K562 (cell line): Measurements from ENCODE around the gene MAGIX. TPM values are rescaled to one million over a fixed set of nuclear protein-coding genes. Genes with fewer than 3 reads are reported as not detected.

Experiments
- HES1 ChIP-seq: fragments of 450-650 bp; IDR thresholded peaks from 2 replicates; pipeline ENCODE4 v1.6.1; 2016; ENCODE audit warnings: low read depth, mild to moderate bottlenecking, moderate library complexity
- HEY1 ChIP-seq: fragments of 250-450 bp; sonication (Bioruptor Pico); IDR thresholded peaks from 2 replicates; pipeline ENCODE4 v1.5.0; 2020; ENCODE audit warnings: mild to moderate bottlenecking, moderate library complexity, borderline replicate concordance
- KLF10 ChIP-seq: fragments of 250-450 bp; sonication (Bioruptor Pico); IDR thresholded peaks from 2 replicates; pipeline ENCODE4 v1.6.1; 2021; ENCODE audit warnings: matching md5 sums
- NCOA4 ChIP-seq: fragments of 450-650 bp; IDR thresholded peaks from 2 replicates; pipeline ENCODE4 v1.6.1; 2018; ENCODE audit warnings: mild to moderate bottlenecking; ENCODE audit not compliant: partially characterized antibody
- POLR2AphosphoS5 ChIP-seq: IDR thresholded peaks from 2 replicates; pipeline ENCODE4 v1.6.1; 2011; ENCODE audit warnings: mild to moderate bottlenecking, low read depth, low read length, moderate library complexity; ENCODE audit not compliant: control insufficient read depth, insufficient read depth
- SAFB2 ChIP-seq: fragments of 200-400 bp; formaldehyde crosslinking; IDR thresholded peaks from 2 replicates; pipeline ENCODE4 v1.6.1; 2018; ENCODE audit warnings: borderline replicate concordance, low read length, low read depth, moderate library complexity; ENCODE audit not compliant: severe bottlenecking
- SMARCA5 ChIP-seq: fragments of 450-650 bp; IDR thresholded peaks from 2 replicates; pipeline ENCODE4 v1.6.1; 2016
- STAT5A ChIP-seq: IDR thresholded peaks from 2 replicates; pipeline ENCODE4 v1.6.1; 2012; ENCODE audit warnings: low read length, inconsistent platforms, borderline replicate concordance
- ZBED1 ChIP-seq: IDR thresholded peaks from 2 replicates; pipeline ENCODE4 v1.6.1; 2014
- ZNF239 ChIP-seq: fragments of 250-450 bp; sonication (Bioruptor Pico); IDR thresholded peaks from 2 replicates; pipeline ENCODE4 v1.4.0; 2020; ENCODE audit warnings: mild to moderate bottlenecking
- ZNF431 ChIP-seq: sonication (generic); formaldehyde crosslinking; IDR thresholded peaks from 2 replicates; pipeline ENCODE4 v1.8.0; 2022; ENCODE audit warnings: mild to moderate bottlenecking, missing genetic modification reagents
- ZNF551 ChIP-seq: fragments of 250-450 bp; sonication (Bioruptor Pico); IDR thresholded peaks from 2 replicates; pipeline ENCODE4 v1.5.0; 2021; ENCODE audit warnings: mild to moderate bottlenecking, moderate library complexity
- polyA plus RNA-seq, 8 experiments: library from polyadenylated mRNA; depleted of rRNA in 4 of 8; stranded (reverse) in 5 of 8; unstranded in 3 of 8; fragments of >200 nt; fragmentation: Nextera tagmentation in 2 of 8; fragmentation: Illumina TruSeq in 1 of 8; extraction: Ambion mirVana in 2 of 8; extraction: Trizol in 1 of 8; gene quantifications; 2 replicates each; pipeline versions ENCODE4 v1.2.1 to v1.2.3, GENCODE V29; 2011 to 2014; ENCODE audit warnings: inconsistent platforms in 1 of 8, missing spikeins in 1 of 8
- total RNA-seq, 7 experiments: library from RNA; depleted of rRNA in 6 of 7; stranded (reverse); fragments of >200 nt in 6 of 7; fragmentation: Illumina TruSeq in 2 of 7; extraction: Trizol in 2 of 7; gene quantifications; 2 replicates each; pipeline versions ENCODE4 v1.2.1 to v1.2.3, GENCODE V29; 2011 to 2021; ENCODE audit warnings: low replicate concordance in 1 of 7
- TF ChIP-seq, protein P1 (sequence below): fragments of 250-450 bp; sonication (Bioruptor Pico); IDR thresholded peaks from 2 replicates; pipeline ENCODE4 v1.8.0; 2022; ENCODE audit warnings: moderate library complexity, mild to moderate bottlenecking, inconsistent platforms
- TF ChIP-seq, protein P2 (sequence below): sonication (generic); formaldehyde crosslinking; IDR thresholded peaks from 2 replicates; pipeline ENCODE4 v1.8.1; 2023; ENCODE audit warnings: missing genetic modification reagents, mild to moderate bottlenecking, borderline replicate concordance
- TF ChIP-seq, protein P3 (sequence below): sonication (generic); formaldehyde crosslinking; IDR thresholded peaks from 2 replicates; pipeline ENCODE4 v1.8.1; 2023; ENCODE audit warnings: mild to moderate bottlenecking, missing genetic modification reagents

MAGIX gene
- total and polyA plus RNA-seq, 9 of the 15 experiments (the other 6 are each of a cell fraction or from before 2014, with no cell fraction given), result 0.08 to 3.5 (median 0.47) TPM

DNA sequence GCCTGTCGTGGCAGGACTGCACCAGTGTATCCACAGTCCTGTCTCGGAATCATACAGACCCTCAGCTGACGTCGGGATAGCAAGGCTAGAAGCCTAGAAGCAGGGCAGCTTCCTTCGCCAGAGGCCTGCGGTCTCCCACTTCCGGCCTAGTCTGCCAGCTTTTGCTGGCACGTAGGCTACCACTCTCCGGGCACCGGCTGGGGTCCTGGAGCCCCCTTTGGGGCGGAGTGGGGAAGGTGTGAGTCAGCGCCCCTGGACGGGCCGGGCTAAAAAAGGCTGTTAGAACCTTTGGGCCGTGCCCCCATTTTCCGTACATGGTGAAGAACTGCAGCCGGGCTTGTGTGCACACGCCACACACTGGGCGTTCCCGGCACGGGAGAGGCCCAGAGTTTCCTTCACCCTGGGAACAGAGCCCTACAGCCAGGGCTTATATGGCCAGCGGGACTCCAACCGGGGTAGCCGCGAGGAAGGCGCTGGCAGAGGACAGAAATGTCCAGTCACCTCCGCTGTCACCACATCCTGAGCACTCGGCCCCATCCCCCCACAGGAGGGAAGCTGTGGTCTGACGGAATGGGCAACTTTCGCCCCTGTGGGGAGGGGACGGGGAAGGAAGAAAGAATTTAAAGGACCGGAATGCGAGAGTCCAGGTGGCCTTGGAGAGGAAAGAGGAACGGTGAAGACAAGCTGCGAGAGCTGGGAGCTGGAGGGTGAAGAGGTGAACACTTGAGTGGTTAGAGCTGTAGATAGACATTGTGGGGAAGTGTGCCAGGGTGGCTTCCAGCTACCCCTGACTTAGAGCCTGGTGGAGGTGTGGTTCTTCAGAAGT, 4.6 kb downstream of the MAGIX start (continued):
- TF ChIP-seq, protein P1, sequence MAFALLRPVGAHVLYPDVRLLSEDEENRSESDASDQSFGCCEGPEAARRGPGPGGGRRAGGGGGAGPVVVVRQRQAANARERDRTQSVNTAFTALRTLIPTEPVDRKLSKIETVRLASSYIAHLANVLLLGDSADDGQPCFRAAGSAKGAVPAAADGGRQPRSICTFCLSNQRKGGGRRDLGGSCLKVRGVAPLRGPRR (CRISPR knock-in tag), result no peak
- TF ChIP-seq ZNF239 (CRISPR knock-in tag) (0 out of 2 replicates have a peak, but pooled peaks have one; percentile 4), HEY1 (CRISPR knock-in tag) (no peak), SAFB2 (no peak), SMARCA5 (no peak), NCOA4 (no peak), KLF10 (no peak), HES1 (no peak), STAT5A (no peak), ZBED1 (no peak), POLR2AphosphoS5 (peak; percentile 44; the same call in 1 of the 2 replicates), ZNF431 (CRISPR knock-in tag) (no peak), ZNF551 (CRISPR knock-in tag) (no peak)
- TF ChIP-seq, protein P2, sequence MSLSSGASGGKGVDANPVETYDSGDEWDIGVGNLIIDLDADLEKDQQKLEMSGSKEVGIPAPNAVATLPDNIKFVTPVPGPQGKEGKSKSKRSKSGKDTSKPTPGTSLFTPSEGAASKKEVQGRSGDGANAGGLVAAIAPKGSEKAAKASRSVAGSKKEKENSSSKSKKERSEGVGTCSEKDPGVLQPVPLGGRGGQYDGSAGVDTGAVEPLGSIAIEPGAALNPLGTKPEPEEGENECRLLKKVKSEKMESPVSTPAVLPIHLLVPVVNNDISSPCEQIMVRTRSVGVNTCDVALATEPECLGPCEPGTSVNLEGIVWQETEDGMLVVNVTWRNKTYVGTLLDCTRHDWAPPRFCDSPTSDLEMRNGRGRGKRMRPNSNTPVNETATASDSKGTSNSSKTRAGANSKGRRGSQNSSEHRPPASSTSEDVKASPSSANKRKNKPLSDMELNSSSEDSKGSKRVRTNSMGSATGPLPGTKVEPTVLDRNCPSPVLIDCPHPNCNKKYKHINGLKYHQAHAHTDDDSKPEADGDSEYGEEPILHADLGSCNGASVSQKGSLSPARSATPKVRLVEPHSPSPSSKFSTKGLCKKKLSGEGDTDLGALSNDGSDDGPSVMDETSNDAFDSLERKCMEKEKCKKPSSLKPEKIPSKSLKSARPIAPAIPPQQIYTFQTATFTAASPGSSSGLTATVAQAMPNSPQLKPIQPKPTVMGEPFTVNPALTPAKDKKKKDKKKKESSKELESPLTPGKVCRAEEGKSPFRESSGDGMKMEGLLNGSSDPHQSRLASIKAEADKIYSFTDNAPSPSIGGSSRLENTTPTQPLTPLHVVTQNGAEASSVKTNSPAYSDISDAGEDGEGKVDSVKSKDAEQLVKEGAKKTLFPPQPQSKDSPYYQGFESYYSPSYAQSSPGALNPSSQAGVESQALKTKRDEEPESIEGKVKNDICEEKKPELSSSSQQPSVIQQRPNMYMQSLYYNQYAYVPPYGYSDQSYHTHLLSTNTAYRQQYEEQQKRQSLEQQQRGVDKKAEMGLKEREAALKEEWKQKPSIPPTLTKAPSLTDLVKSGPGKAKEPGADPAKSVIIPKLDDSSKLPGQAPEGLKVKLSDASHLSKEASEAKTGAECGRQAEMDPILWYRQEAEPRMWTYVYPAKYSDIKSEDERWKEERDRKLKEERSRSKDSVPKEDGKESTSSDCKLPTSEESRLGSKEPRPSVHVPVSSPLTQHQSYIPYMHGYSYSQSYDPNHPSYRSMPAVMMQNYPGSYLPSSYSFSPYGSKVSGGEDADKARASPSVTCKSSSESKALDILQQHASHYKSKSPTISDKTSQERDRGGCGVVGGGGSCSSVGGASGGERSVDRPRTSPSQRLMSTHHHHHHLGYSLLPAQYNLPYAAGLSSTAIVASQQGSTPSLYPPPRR, result no peak
- TF ChIP-seq, protein P3, sequence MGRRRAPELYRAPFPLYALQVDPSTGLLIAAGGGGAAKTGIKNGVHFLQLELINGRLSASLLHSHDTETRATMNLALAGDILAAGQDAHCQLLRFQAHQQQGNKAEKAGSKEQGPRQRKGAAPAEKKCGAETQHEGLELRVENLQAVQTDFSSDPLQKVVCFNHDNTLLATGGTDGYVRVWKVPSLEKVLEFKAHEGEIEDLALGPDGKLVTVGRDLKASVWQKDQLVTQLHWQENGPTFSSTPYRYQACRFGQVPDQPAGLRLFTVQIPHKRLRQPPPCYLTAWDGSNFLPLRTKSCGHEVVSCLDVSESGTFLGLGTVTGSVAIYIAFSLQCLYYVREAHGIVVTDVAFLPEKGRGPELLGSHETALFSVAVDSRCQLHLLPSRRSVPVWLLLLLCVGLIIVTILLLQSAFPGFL, result no peak
